T-helper 1 cell treated with Interleukin-12 subunit alpha and Interleukin-12 subunit beta and Interleukin-4 antibody, amounts not matched to agents 30 μg/mL and 1 μg/mL, for 36 hours (primary cell): ENCODE results near the gene TET2.

Experiments used
- H3K27ac Mint-ChIP-seq: one replicate; pipeline ENCODE4 v1.8.0; 2021; ENCODE audit warnings: mild to moderate bottlenecking, mixed read lengths
- H3K27me3 Mint-ChIP-seq: one replicate; pipeline ENCODE4 v1.8.0; 2021; ENCODE audit warnings: low read depth, mixed read lengths
- H3K36me3 Mint-ChIP-seq: one replicate; pipeline ENCODE4 v1.8.0; 2021; ENCODE audit warnings: low read depth, mixed read lengths
- H3K4me1 Mint-ChIP-seq: one replicate; pipeline ENCODE4 v1.8.0; 2021; ENCODE audit warnings: low read depth, mixed read lengths
- H3K4me3 Mint-ChIP-seq: one replicate; pipeline ENCODE4 v1.8.0; 2021; ENCODE audit warnings: mild to moderate bottlenecking, moderate library complexity, mixed read lengths
- H3K9me3 Mint-ChIP-seq: one replicate; pipeline ENCODE4 v1.8.0; 2021; ENCODE audit warnings: mixed read lengths

Gene TET2

GRCh38 chr4:105146276-105147015 lies at the start of gene TET2:
Gene TET2, plus strand, starts transcription at chr4:105146876. Its CDS starts 87,067 bp downstream, at chr4:105233943.
- Mint-ChIP-seq H3K36me3 (no peaks in the 10 kb centered on the region), H3K4me1 (peaks cover 29% of the 10 kb centered on the region), H3K4me3 (peak within 1 kb of the TSS; percentile 97), H3K27ac (peak within 1 kb of the TSS; percentile 98), H3K9me3 (no peaks in the 10 kb centered on the region), H3K27me3 (no peaks in the 10 kb centered on the region)

GRCh38 chr4:105102016-105102415 lies 44.7 kb upstream of the TET2 start:
- no peak overlapping the region for H3K27ac Mint-ChIP-seq
- H3K27me3 Mint-ChIP-seq, result no peaks in the 10 kb centered on the region
- no peaks in the 10 kb centered on the region for H3K36me3 Mint-ChIP-seq
- H3K4me3 Mint-ChIP-seq, result no peak overlapping the region
- H3K4me1 Mint-ChIP-seq, result no peaks in the 10 kb centered on the region
- H3K9me3 Mint-ChIP-seq, result peaks cover 15% of the 10 kb centered on the region

GRCh38 chr4:105106426-105106825 lies 40.2 kb upstream of the TET2 start:
- H3K9me3 Mint-ChIP-seq, result no peaks in the 10 kb centered on the region
- H3K27me3 Mint-ChIP-seq, result no peaks in the 10 kb centered on the region
- no peaks in the 10 kb centered on the region for H3K36me3 Mint-ChIP-seq
- H3K4me3 Mint-ChIP-seq, result no peak overlapping the region
- H3K27ac Mint-ChIP-seq, result no peak overlapping the region
- no peaks in the 10 kb centered on the region for H3K4me1 Mint-ChIP-seq

GRCh38 chr4:105107095-105107856 lies 39.4 kb upstream of the TET2 start:
- Mint-ChIP-seq H3K27ac (no peak overlapping the region), H3K36me3 (no peaks in the 10 kb centered on the region), H3K4me3 (no peak overlapping the region), H3K27me3 (no peaks in the 10 kb centered on the region), H3K9me3 (no peaks in the 10 kb centered on the region), H3K4me1 (no peaks in the 10 kb centered on the region)

GRCh38 chr4:105108971-105109370 lies 37.7 kb upstream of the TET2 start:
- H3K4me1 Mint-ChIP-seq, result no peaks in the 10 kb centered on the region
- peaks cover 6% of the 10 kb centered on the region for H3K27me3 Mint-ChIP-seq
- H3K27ac Mint-ChIP-seq, result no peak overlapping the region
- H3K4me3 Mint-ChIP-seq, result no peak overlapping the region
- no peaks in the 10 kb centered on the region for H3K9me3 Mint-ChIP-seq
- no peaks in the 10 kb centered on the region for H3K36me3 Mint-ChIP-seq

GRCh38 chr4:105112274-105112673 lies 34.4 kb upstream of the TET2 start:
- Mint-ChIP-seq H3K4me1 (no peaks in the 10 kb centered on the region), H3K27ac (no peak overlapping the region), H3K27me3 (peaks cover 19% of the 10 kb centered on the region), H3K4me3 (no peak overlapping the region), H3K9me3 (no peaks in the 10 kb centered on the region), H3K36me3 (no peaks in the 10 kb centered on the region)

- Mint-ChIP-seq H3K27ac (no peak overlapping the region), H3K36me3 (no peaks in the 10 kb centered on the region), H3K9me3 (no peaks in the 10 kb centered on the region), H3K4me1 (no peaks in the 10 kb centered on the region), H3K27me3 (peaks cover 19% of the 10 kb centered on the region), H3K4me3 (no peak overlapping the region)
These were observed 32.9 kb upstream of the TET2 start for GRCh38 chr4:105113800-105114199.

- Mint-ChIP-seq H3K4me1 (no peaks in the 10 kb centered on the region), H3K36me3 (no peaks in the 10 kb centered on the region), H3K27ac (no peak overlapping the region), H3K27me3 (peaks cover 19% of the 10 kb centered on the region), H3K4me3 (no peak overlapping the region), H3K9me3 (no peaks in the 10 kb centered on the region)
These were observed 29.9 kb upstream of the TET2 start for GRCh38 chr4:105116616-105117319.

- Mint-ChIP-seq H3K27me3 (peaks cover 10% of the 10 kb centered on the region), H3K4me1 (no peaks in the 10 kb centered on the region), H3K36me3 (no peaks in the 10 kb centered on the region), H3K4me3 (no peak overlapping the region), H3K27ac (no peak overlapping the region), H3K9me3 (no peaks in the 10 kb centered on the region)
These were observed 27.3 kb upstream of the TET2 start for GRCh38 chr4:105119356-105119755.

- H3K36me3 Mint-ChIP-seq, result no peaks in the 10 kb centered on the region
- H3K4me1 Mint-ChIP-seq, result no peaks in the 10 kb centered on the region
- no peak overlapping the region for H3K27ac Mint-ChIP-seq
- no peak overlapping the region for H3K4me3 Mint-ChIP-seq
- no peaks in the 10 kb centered on the region for H3K9me3 Mint-ChIP-seq
- peaks cover 2% of the 10 kb centered on the region for H3K27me3 Mint-ChIP-seq
These were observed 26.1 kb upstream of the TET2 start for GRCh38 chr4:105120626-105121025.

GRCh38 chr4:105122350-105122749 lies 24.3 kb upstream of the TET2 start:
- no peak overlapping the region for H3K4me3 Mint-ChIP-seq
- H3K27ac Mint-ChIP-seq, result no peak overlapping the region
- no peaks in the 10 kb centered on the region for H3K4me1 Mint-ChIP-seq
- H3K36me3 Mint-ChIP-seq, result no peaks in the 10 kb centered on the region
- no peaks in the 10 kb centered on the region for H3K9me3 Mint-ChIP-seq
- peaks cover 3% of the 10 kb centered on the region for H3K27me3 Mint-ChIP-seq

GRCh38 chr4:105126311-105127169 lies 20.1 kb upstream of the TET2 start:
- no peaks in the 10 kb centered on the region for H3K36me3 Mint-ChIP-seq
- no peak overlapping the region for H3K4me3 Mint-ChIP-seq
- H3K27ac Mint-ChIP-seq, result no peak overlapping the region
- peaks cover 3% of the 10 kb centered on the region for H3K27me3 Mint-ChIP-seq
- H3K9me3 Mint-ChIP-seq, result no peaks in the 10 kb centered on the region
- H3K4me1 Mint-ChIP-seq, result no peaks in the 10 kb centered on the region

GRCh38 chr4:105127170-105127445 lies 19.6 kb upstream of the TET2 start:
- no peaks in the 10 kb centered on the region for H3K36me3 Mint-ChIP-seq
- no peak overlapping the region for H3K27ac Mint-ChIP-seq
- H3K4me3 Mint-ChIP-seq, result no peak overlapping the region
- H3K9me3 Mint-ChIP-seq, result no peaks in the 10 kb centered on the region
- H3K4me1 Mint-ChIP-seq, result no peaks in the 10 kb centered on the region
- peaks cover 3% of the 10 kb centered on the region for H3K27me3 Mint-ChIP-seq

- no peaks in the 10 kb centered on the region for H3K4me1 Mint-ChIP-seq
These were observed 18.5 kb upstream of the TET2 start for GRCh38 chr4:105128208-105128607.

More at GRCh38 chr4:105128208-105128607, 18.5 kb upstream of the TET2 start:
- H3K4me3 Mint-ChIP-seq, result no peak overlapping the region
- no peaks in the 10 kb centered on the region for H3K36me3 Mint-ChIP-seq
- H3K9me3 Mint-ChIP-seq, result no peaks in the 10 kb centered on the region
- H3K27me3 Mint-ChIP-seq, result peaks cover 3% of the 10 kb centered on the region
- no peak overlapping the region for H3K27ac Mint-ChIP-seq
